Stomach (tissue), 4 donors: ENCODE measurements around the gene ULK1.

Experiments
- CTCF ChIP-seq, 7 experiments: fragments of 450-650 bp in 4 of 7; fragments of 200-600 bp in 3 of 7; sonication (generic) in 3 of 7; IDR thresholded peaks; one replicate each; pipeline ENCODE4 v1.5.1; 2016 to 2019; ENCODE audit warnings: antibody characterized with exemption in 7 of 7, control low read depth in 2 of 7, mild to moderate bottlenecking in 1 of 7
- POLR2A ChIP-seq, 4 donors: fragments of 450-650 bp; IDR thresholded peaks; one replicate each; pipeline ENCODE4 v1.6.1; 2016; ENCODE audit warnings: antibody characterized with exemption in 4 of 4, control low read depth in 2 of 4, mild to moderate bottlenecking in 1 of 4, moderate library complexity in 1 of 4

- no peak for TF ChIP-seq CTCF (IDR thresholded peaks at IDR 0.05)
- TF ChIP-seq POLR2A (IDR thresholded peaks at IDR 0.05), result no peak
Measured at GRCh38 chr12:131900397-131900796, 6.0 kb downstream of the ULK1 start.
